B cell (primary cell): ENCODE data around the gene UMODL1.

ENCODE experiments used
- CTCF ChIP-seq: fragments of 200-600 bp; IDR thresholded peaks from one replicate; pipeline ENCODE4 v1.8.0; 2022; ENCODE audit warnings: antibody characterized with exemption, mild to moderate bottlenecking
- EZH2 ChIP-seq: IDR thresholded peaks from 2 replicates; pipeline ENCODE4 v1.6.1; 2012; ENCODE audit warnings: borderline replicate concordance, low read depth, mild to moderate bottlenecking, moderate library complexity, low read length; ENCODE audit not compliant: insufficient read depth, poor library complexity, severe bottlenecking

DNA sequence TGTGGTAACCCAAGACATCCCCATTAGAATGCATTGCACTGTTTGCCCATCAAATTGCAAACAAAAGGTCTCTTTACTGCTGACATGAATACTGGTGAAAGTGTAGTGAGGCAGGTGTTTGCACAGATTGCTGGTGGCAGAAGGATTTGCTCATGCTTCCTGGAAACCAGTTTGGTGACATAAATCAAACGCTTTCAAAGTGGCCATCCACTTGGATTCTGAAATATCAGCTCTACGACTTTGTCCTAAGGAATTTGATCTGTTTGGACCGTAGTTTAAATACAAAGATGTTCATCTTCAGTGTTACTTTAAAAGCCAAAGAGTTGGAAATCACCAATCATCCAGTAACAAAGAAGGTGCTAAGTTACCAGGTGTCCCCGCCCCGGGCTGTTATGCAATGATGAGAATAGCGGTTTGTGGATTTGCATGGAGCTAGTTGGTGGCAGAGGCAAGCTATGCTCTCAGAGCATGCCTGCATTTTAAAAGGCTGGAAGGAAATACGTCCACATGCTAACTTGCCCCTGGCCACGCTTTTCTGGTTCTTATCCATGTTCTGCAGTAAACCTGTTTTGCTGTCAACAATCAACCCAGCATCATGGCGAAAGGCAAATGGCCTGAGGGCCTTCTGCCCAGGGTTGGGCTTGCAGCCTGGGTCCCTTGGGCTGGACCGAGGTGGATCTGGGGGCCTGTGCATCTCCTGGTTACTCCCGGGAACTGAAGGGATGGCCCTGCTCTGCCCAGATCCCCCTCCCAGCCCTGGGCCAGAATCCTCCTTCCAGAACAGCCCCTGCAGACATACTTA lies 49.2 kb downstream of the UMODL1 start:
- TF ChIP-seq CTCF (no peak), EZH2 (no peak)
